ENCODE results near the gene GIPC2. TPM values are rescaled to one million over a fixed set of nuclear protein-coding genes. Genes with fewer than 3 reads are reported as not detected.

The GIPC2 gene
- total RNA-seq, 5 donors from 2014 or later (not counting 1 experiment from before 2014, with no cell fraction given), result 0.09 to 0.19 (median 0.16) TPM

GRCh38 chr1:78029793-78030192 is 16.0 kb upstream of the GIPC2 start:
- H3K27me3 ChIP-seq (replicated peaks in 1 of 2; ENCODE audit: control insufficient read depth in 2 of 2, extremely low read depth in 1 of 2, insufficient read depth in 2 of 2, low read length in 1 of 2), result peaks cover 0 to 6% of the 10 kb centered on the region in 2 experiments

DNA sequence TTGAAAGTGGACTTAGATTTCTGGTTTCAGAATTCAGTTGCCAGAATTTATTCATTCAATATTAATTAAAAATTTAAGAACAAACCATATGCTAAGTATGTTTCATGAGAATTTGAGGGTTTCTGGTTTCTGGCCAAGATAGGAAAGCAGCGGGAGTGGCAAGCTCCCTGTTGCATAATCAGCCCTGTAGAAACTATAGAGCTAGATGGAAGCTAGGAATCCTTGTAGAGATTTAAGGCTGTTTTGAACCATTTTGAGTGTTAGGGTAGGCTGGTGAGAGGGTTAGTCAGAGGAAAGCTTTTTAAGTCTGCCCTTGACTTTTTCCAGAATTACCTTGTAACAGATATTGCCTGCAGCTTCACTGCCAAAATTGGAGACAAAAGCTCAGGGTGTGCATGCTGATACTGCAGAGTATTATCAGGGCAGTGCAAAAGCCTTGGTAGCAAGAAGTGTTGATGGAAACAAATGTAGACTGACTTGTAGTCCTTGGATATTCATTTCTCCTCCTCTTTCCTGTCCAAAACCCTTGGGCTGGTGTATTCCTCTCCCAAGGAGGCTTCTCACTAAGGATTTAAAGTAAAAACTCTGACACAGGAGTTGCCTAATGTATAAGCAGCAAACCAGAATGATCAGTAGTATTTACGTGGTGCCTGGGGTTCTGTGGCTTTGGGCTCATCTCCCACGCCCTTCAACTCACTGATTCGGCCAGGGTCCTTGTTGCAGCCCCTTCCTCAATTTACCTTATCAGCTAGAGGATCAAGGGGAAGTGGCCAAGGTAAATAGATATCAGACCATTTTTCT is 12.6 kb upstream of the GIPC2 start:
- H3K4me1 Mint-ChIP-seq, result no peaks in the 10 kb centered on the region
- Histone ChIP-seq H3K27ac (ENCODE audit: low read length) (no peak overlapping the region), H3K36me3 (ENCODE audit: control insufficient read depth in 2 of 2, extremely low read depth in 1 of 2, insufficient read depth in 1 of 2, low read length in 1 of 2) (no peaks in the 10 kb centered on the region), H3K27me3 (replicated peaks in 1 of 2; ENCODE audit: control insufficient read depth in 2 of 2, extremely low read depth in 1 of 2, insufficient read depth in 2 of 2, low read length in 1 of 2) (peaks cover 0 to 9% of the 10 kb centered on the region in 2 experiments), H3K4me3 (ENCODE audit: control insufficient read depth in 1 of 2, extremely low read depth in 1 of 2, low read length in 1 of 2) (no peak overlapping the region), H3K4me1 (ENCODE audit: control insufficient read depth in 1 of 2, extremely low read depth in 1 of 2, insufficient read depth in 2 of 2, low read length in 2 of 2) (no peaks in the 10 kb centered on the region), H3K9me3 (no peaks in the 10 kb centered on the region)
- 89% methylated on average over 1 of the region's 4 CpGs for WGBS (ENCODE audit: insufficient coverage)
- no peak overlapping the region for H3K4me3 Mint-ChIP-seq
- no peak for ATAC-seq (replicated peaks in 1 of 4)
- no peak overlapping the region for H3K27ac Mint-ChIP-seq
- DNase-seq, result no peak
- ChIA-PET CTCF (no interaction called here), POLR2A (interaction anchor here in 1 of 2 donors (0.6 to 0.7 kb wide), 2 partner anchors 55 to 595 kb away, joined by 3 read pairs; partner anchors contain the start of gene FUBP1)
- peaks cover 8% of the 10 kb centered on the region in 2 donors for H3K27me3 Mint-ChIP-seq
- no peaks in the 10 kb centered on the region for H3K36me3 Mint-ChIP-seq
- no peaks in the 10 kb centered on the region for H3K9me3 Mint-ChIP-seq

More at GRCh38 chr1:78029793-78030192, 16.0 kb upstream of the GIPC2 start:
- Histone ChIP-seq H3K4me3 (ENCODE audit: control insufficient read depth in 1 of 2, extremely low read depth in 1 of 2, low read length in 1 of 2) (no peak overlapping the region), H3K9me3 (no peaks in the 10 kb centered on the region), H3K36me3 (ENCODE audit: control insufficient read depth in 2 of 2, extremely low read depth in 1 of 2, insufficient read depth in 1 of 2, low read length in 1 of 2) (no peaks in the 10 kb centered on the region), H3K4me1 (ENCODE audit: control insufficient read depth in 1 of 2, extremely low read depth in 1 of 2, insufficient read depth in 2 of 2, low read length in 2 of 2) (no peaks in the 10 kb centered on the region), H3K27ac (ENCODE audit: low read length) (no peak overlapping the region)
- Mint-ChIP-seq H3K27ac (no peak overlapping the region), H3K4me1 (no peaks in the 10 kb centered on the region), H3K4me3 (no peak overlapping the region), H3K9me3 (no peaks in the 10 kb centered on the region), H3K27me3 (peaks cover 4 to 8% of the 10 kb centered on the region in 2 donors), H3K36me3 (no peaks in the 10 kb centered on the region)
- ATAC-seq (replicated peaks in 1 of 4), result no peak
- no peak for DNase-seq
- no CpG with 5 or more reads among the region's 4 CpGs for WGBS (ENCODE audit: insufficient coverage)
- POLR2A ChIA-PET, result interaction anchor here (0.5 to 0.6 kb wide), 2 partner anchors 17 to 25 kb away, joined by 3 read pairs; no protein-coding TSS in a partner anchor
- CTCF ChIA-PET, result interaction anchor here (0.5 to 1.3 kb wide), 3 partner anchors 11 to 409 kb away, joined by 3 to 5 read pairs (median 3); no protein-coding TSS in a partner anchor

DNA sequence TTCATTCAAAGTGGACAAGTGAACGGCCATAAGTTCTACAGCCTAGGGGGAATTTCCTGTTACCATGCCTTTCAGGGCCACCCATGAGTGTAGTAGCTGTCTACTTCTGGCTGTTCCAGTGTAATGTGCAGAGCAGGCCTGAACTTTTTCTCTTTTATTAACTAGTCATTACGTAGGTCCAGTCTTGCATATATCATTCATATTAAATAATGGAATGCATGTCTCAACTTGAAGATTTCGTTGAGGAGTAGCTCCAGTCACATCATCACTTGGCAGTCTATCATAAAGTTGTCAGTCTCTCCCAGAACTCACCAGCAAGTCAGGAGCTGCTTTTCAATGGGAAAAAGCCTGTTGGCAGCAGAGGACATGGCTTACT is 12.0 kb upstream of the GIPC2 start:
- Histone ChIP-seq H3K27me3 (replicated peaks in 1 of 2; ENCODE audit: control insufficient read depth in 2 of 2, extremely low read depth in 1 of 2, insufficient read depth in 2 of 2, low read length in 1 of 2) (peaks cover 0 to 9% of the 10 kb centered on the region in 2 experiments), H3K4me3 (ENCODE audit: control insufficient read depth in 1 of 2, extremely low read depth in 1 of 2, low read length in 1 of 2) (no peak overlapping the region), H3K4me1 (ENCODE audit: control insufficient read depth in 1 of 2, extremely low read depth in 1 of 2, insufficient read depth in 2 of 2, low read length in 2 of 2) (no peaks in the 10 kb centered on the region), H3K27ac (ENCODE audit: low read length) (no peak overlapping the region), H3K9me3 (no peaks in the 10 kb centered on the region), H3K36me3 (ENCODE audit: control insufficient read depth in 2 of 2, extremely low read depth in 1 of 2, insufficient read depth in 1 of 2, low read length in 1 of 2) (no peaks in the 10 kb centered on the region)
- no peak for ATAC-seq (replicated peaks in 1 of 4)
- ChIA-PET POLR2A (no interaction called here), CTCF (no interaction called here)
- 80% methylated on average over 1 of the region's 3 CpGs for WGBS (ENCODE audit: insufficient coverage)
- H3K9me3 Mint-ChIP-seq, result no peaks in the 10 kb centered on the region
- no peak overlapping the region for H3K4me3 Mint-ChIP-seq
- H3K27me3 Mint-ChIP-seq, result peaks cover 8% of the 10 kb centered on the region in 2 donors
- no peaks in the 10 kb centered on the region for H3K4me1 Mint-ChIP-seq
- DNase-seq, result no peak
- no peaks in the 10 kb centered on the region for H3K36me3 Mint-ChIP-seq
- H3K27ac Mint-ChIP-seq, result no peak overlapping the region

- ATAC-seq (replicated peaks in 1 of 4) (no peak), DNase-seq (no peak)
- no peaks in the 10 kb centered on the region for H3K4me1 ChIP-seq (ENCODE audit: control insufficient read depth in 1 of 2, extremely low read depth in 1 of 2, insufficient read depth in 2 of 2, low read length in 2 of 2)
- no peak overlapping the region for H3K27ac Mint-ChIP-seq
- POLR2A ChIA-PET, result interaction anchor here in 1 of 2 donors (0.5 kb wide), 1 partner anchor 41 kb away, joined by 3 read pairs; no protein-coding TSS in a partner anchor
- no peaks in the 10 kb centered on the region for H3K9me3 Mint-ChIP-seq
- H3K4me1 Mint-ChIP-seq, result peaks cover 0 to 2% (median 0%) of the 10 kb centered on the region in 3 donors
- no peaks in the 10 kb centered on the region for H3K9me3 ChIP-seq
- H3K36me3 ChIP-seq (ENCODE audit: control insufficient read depth in 2 of 2, extremely low read depth in 1 of 2, insufficient read depth in 1 of 2, low read length in 1 of 2), result no peaks in the 10 kb centered on the region
- WGBS (ENCODE audit: insufficient coverage), result no CpG with 5 or more reads among the region's 2 CpGs
- CTCF ChIA-PET, result no interaction called here
- no peak overlapping the region for H3K27ac ChIP-seq (ENCODE audit: low read length)
- H3K4me3 Mint-ChIP-seq, result no peak overlapping the region
- no peak overlapping the region for H3K4me3 ChIP-seq (ENCODE audit: control insufficient read depth in 1 of 2, extremely low read depth in 1 of 2, low read length in 1 of 2)
- no peaks in the 10 kb centered on the region for H3K36me3 Mint-ChIP-seq
- H3K27me3 ChIP-seq (replicated peaks in 1 of 2; ENCODE audit: control insufficient read depth in 2 of 2, extremely low read depth in 1 of 2, insufficient read depth in 2 of 2, low read length in 1 of 2), result peaks cover 0 to 9% of the 10 kb centered on the region in 2 experiments
- H3K27me3 Mint-ChIP-seq, result peaks cover 8% of the 10 kb centered on the region in 2 donors
Measured at GRCh38 chr1:78035121-78035520, 10.6 kb upstream of the GIPC2 start.

GRCh38 chr1:78036450-78036849 is 9.3 kb upstream of the GIPC2 start:
- CTCF ChIA-PET, result no interaction called here
- Mint-ChIP-seq H3K27ac (no peak overlapping the region), H3K27me3 (peaks cover 8% of the 10 kb centered on the region in 2 donors), H3K36me3 (no peaks in the 10 kb centered on the region), H3K4me3 (no peak overlapping the region), H3K9me3 (no peaks in the 10 kb centered on the region), H3K4me1 (peaks cover 8 to 12% (median 8%) of the 10 kb centered on the region in 3 donors)
- H3K27ac ChIP-seq (ENCODE audit: low read length), result no peak overlapping the region
- H3K27me3 ChIP-seq (replicated peaks in 1 of 2; ENCODE audit: control insufficient read depth in 2 of 2, extremely low read depth in 1 of 2, insufficient read depth in 2 of 2, low read length in 1 of 2), result peaks cover 0 to 6% of the 10 kb centered on the region in 2 experiments
- no peaks in the 10 kb centered on the region for H3K9me3 ChIP-seq
- H3K36me3 ChIP-seq (ENCODE audit: control insufficient read depth in 2 of 2, extremely low read depth in 1 of 2, insufficient read depth in 1 of 2, low read length in 1 of 2), result no peaks in the 10 kb centered on the region
- no peak overlapping the region for H3K4me3 ChIP-seq (ENCODE audit: control insufficient read depth in 1 of 2, extremely low read depth in 1 of 2, low read length in 1 of 2)
- POLR2A ChIA-PET, result no interaction called here
- H3K4me1 ChIP-seq (ENCODE audit: control insufficient read depth in 1 of 2, extremely low read depth in 1 of 2, insufficient read depth in 2 of 2, low read length in 2 of 2), result no peaks in the 10 kb centered on the region
- DNase-seq, result no peak
- ATAC-seq (replicated peaks in 1 of 4), result no peak
- 100% methylated on average over 1 of the region's 5 CpGs for WGBS (ENCODE audit: insufficient coverage)

GRCh38 chr1:78038071-78038470 is 7.7 kb upstream of the GIPC2 start:
- ATAC-seq (replicated peaks in 1 of 4) (no peak), DNase-seq (no peak)
- H3K27me3 ChIP-seq (replicated peaks in 1 of 2; ENCODE audit: control insufficient read depth in 2 of 2, extremely low read depth in 1 of 2, insufficient read depth in 2 of 2, low read length in 1 of 2), result peaks cover 0 to 5% of the 10 kb centered on the region in 2 experiments
- no peak overlapping the region for H3K27ac ChIP-seq (ENCODE audit: low read length)
- H3K27me3 Mint-ChIP-seq, result peaks cover 6 to 8% of the 10 kb centered on the region in 2 donors
- H3K4me1 Mint-ChIP-seq, result peaks cover 8 to 12% (median 8%) of the 10 kb centered on the region in 3 donors
- POLR2A ChIA-PET, result no interaction called here
- no peaks in the 10 kb centered on the region for H3K4me1 ChIP-seq (ENCODE audit: control insufficient read depth in 1 of 2, extremely low read depth in 1 of 2, insufficient read depth in 2 of 2, low read length in 2 of 2)
- no CpG with 5 or more reads among the region's 2 CpGs for WGBS (ENCODE audit: insufficient coverage)
- H3K4me3 ChIP-seq (ENCODE audit: control insufficient read depth in 1 of 2, extremely low read depth in 1 of 2, low read length in 1 of 2), result no peak overlapping the region
- H3K36me3 Mint-ChIP-seq, result no peaks in the 10 kb centered on the region
- no peaks in the 10 kb centered on the region for H3K36me3 ChIP-seq (ENCODE audit: control insufficient read depth in 2 of 2, extremely low read depth in 1 of 2, insufficient read depth in 1 of 2, low read length in 1 of 2)
- no peaks in the 10 kb centered on the region for H3K9me3 Mint-ChIP-seq
- CTCF ChIA-PET, result no interaction called here
- H3K9me3 ChIP-seq, result no peaks in the 10 kb centered on the region
- no peak overlapping the region for H3K4me3 Mint-ChIP-seq
- no peak overlapping the region for H3K27ac Mint-ChIP-seq
